ENCODE results near the gene OTP.
A peak's percentile ranks its signal among the peaks of the same experiment; 100 is the strongest.

Gene OTP

DNA sequence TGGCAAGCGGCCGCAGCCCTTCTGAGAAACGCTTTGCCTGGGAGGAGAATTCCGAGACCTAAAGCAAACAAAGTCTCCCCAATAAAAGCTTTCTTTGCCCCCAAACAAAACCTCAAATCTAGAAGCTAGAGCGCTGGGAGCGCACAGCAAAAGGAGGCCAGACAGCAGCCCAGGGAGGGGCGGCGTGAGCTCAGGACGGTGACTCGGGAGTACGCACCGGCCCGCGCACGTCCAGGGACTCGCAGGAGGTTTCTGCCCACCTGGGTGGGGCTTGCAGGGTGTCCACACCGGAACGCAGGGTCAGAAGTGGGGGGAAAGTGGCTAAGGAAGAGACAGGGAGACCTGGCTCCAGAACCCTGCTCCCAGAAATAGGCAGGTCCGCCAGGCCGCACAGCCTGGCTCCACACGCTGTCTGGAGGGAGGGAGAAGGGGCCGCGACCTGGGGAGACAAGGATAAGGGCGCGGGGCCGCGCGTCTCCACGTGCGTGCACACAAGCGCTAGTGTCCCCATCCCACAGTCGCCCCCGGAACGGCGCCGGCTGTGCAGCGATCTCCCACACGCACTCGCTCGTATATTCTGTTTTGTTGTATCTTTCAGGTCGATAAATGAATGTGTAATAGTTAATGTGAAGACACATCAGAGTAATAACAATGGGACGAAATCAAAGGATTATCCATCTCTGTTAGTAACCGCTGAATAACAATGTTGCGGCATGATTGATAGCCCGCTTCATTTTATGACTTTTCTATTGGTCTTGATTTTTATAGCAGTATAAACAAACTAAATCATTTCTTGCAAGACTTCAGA is 2.3 kb upstream of the OTP start:
- peak; percentile 61 for DNase-seq (ENCODE audit: low spot score)

DNA sequence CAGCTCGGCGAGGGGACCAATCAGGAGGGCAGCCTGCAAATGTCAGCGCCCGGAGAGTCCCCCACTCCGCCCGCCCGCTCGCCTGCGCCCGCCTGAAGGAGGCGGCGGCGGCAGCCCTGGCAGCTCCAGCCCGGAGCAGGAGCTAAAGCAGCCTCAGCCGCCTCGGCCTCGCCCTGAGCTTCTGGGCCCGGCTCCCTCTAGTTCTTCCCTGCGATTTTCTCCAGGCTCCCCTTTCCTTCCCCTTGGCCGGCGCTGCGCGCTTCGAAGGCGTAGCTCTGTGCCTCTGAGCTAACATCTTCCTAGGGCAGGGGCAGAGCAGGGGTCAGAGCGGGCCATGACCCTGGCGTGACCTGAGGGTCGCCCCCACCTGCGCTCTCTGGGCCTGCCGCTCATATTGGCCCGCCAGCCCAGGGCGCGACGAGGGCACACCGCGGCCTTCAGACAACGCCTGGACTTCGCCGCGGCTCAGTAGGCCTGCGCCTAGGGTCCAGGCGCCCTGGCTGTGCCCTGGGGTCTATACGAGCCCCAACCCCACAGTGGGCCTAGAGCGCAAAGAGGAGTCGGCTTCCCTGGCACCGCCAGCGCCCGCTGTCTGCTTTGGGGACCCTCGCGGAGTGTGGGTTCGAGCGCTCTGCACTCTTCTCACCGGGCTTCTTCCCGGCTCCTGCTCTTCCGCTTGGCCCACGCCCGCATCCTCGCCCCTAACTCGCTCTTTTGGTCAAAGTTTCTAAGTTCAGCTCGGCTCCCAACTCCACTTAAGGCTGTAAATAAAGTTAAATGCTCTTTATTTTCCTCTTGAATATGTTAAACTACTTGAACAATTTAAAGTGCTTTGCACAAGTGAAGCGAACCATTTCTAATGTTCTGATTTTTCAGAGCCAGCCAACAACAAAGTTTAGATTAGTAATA is 504 bp upstream of the OTP start:
- DNase-seq (ENCODE audit: low spot score), result peak; percentile 88

DNA sequence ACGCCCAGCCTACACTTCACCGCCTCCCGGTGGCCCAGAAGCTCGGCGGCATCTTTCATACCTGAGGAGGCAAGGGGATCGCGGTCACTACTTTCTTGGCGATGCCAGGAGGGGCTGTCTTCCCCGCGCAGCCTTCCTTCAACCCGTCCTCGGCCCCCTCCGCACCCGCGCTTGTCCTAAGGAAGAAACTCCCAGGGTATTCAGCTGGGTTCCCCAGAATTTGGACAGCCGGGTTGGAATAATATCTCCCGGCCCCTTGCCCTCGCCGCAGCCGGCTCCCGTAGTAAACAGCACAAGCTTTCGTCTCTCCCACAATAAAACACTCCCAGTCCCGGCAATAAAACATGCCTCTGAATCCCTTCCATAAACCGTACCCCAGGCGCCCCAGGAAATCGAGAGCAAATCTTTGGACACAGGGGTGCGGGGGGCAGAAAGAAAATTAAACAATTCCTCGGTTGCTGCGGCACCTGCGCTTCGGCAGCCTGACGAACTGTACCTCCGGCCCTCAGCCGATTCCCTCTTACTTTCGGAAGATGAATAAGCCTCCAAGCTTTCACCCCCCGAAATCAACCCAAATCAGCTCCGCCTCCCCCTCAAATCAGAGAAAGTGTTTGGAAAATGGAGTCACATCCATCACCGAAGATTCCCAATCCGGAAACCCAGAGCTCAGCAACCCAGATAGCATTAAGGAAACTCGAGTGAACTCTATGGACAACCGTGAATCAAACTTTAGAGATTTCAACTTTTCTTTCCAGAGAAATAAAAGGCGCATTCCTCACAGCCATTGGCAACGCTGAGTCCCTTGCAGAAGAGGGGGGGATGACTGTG is 1.1 kb downstream of the OTP start:
- DNase-seq (ENCODE audit: low spot score), result no peak

DNA sequence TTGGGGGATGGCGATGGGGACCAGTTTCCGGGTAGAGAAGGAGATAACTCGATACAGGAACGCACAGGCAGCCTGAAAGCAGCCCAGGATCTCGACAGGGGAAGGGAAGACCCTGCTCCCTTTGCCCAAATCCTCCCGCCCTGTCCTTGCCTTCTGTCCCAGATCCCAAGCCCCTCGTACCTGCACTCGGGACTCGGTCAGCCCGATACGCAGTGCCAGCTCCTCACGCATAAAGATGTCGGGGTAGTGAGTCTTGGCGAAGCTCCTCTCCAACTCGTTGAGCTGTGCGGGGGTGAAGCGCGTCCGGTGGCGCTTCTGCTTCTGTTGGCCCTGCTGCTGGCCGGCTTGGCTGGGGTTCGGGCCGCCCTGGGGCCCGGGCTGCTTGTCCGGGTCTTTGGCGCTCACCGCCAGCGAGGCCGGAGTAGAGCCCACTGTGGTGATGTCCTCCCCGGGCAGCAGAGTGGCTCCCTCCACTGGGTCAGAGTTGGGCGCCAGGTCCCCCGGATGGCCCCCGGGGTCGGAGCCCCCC is 1.8 kb downstream of the OTP start:
- DNase-seq (ENCODE audit: low spot score), result no peak

DNA sequence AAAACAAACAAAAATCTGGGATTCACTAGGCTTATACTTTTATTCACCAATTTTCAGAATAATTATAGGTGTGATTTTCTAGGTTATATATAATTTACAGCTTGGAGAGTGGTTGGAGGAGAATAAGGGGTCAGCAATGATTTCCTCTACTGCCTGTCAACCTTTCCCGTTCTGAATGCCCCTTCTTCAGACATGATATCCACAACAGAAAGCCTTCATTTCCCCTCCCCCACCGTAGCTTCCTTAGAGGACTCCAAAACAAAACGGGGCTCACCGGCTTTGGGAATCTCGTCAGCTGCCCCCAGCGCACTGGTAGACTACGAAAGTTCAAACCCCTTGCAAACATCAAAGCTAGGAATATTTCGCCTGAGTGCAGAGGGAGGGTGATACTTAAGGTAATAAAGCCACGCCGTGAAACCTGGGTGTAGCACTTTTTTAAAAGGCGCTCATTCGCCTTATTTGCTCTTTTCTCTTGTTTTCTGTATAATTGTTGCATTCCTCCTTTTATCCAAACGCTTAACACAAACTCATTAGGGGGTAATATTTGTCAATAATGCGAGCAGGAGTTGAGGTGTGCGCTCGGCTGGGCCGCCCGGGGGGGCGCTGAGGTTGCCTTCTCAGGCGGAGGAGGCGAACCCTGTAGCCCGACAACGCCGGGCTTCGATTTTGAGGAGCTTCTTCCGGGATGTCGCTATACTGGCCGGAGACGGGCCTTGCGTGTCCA is 2.4 kb downstream of the OTP start:
- DNase-seq (ENCODE audit: low spot score), result no peak

GRCh38 chr5:77635067-77635916 is 3.2 kb downstream of the OTP start:
- no peak for DNase-seq (ENCODE audit: low spot score)

DNA sequence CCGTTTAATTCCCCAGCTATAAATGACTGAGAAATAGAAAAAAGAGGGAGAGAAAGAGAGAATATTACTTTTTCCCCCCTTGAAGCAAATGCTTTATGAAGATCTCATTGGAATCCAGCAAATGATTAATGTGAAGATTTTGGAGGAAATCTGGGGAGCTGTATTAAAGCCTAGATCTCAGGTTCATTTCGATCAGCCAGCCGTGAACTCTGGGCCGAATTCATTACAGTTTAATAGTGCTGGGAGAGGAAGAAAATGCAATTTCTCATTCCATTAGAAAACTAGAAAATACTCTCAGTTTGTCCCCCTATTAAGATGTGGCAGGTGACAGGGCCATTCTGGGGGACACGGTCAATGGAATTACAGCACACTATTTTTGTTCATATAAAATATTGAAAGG is 4.8 kb downstream of the OTP start:
- DNase-seq (ENCODE audit: low spot score), result no peak

GRCh38 chr5:77633207-77633675 is 5.3 kb downstream of the OTP start:
- no peak for DNase-seq (ENCODE audit: low spot score)

DNA sequence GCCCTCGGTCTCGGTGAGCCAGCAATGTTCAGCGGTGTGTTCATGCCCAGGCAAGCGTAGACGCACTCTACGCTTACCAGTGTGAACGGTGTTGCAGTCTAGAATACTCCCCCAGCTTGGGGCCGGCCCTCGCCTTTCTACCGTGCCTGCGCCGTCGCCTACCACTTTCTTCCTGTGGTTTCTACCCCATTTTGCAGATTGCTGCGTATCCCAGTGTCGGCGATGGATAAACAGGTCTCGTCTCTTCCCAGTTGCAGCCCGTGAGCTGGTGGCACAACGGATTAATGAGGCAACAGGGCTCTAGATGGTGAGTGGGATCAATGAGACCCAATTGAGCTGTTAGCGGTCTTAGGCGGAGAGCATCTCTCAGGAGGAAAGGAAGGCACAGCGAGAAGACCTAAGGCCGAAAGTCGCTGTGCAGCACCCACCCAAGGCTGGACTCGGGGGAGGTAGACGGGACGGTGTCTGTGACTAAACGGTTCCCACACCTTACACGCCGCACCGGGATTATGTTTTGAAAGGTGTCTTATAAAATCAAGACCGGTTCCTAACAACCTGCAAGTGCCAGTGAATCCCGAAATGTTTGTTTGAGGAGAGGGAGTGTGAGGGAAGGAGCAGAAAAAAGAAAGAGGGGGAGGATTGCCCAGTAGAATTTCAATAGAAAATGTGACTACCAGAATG is 5.8 kb downstream of the OTP start:
- DNase-seq (ENCODE audit: low spot score), result peak; percentile 51

DNA sequence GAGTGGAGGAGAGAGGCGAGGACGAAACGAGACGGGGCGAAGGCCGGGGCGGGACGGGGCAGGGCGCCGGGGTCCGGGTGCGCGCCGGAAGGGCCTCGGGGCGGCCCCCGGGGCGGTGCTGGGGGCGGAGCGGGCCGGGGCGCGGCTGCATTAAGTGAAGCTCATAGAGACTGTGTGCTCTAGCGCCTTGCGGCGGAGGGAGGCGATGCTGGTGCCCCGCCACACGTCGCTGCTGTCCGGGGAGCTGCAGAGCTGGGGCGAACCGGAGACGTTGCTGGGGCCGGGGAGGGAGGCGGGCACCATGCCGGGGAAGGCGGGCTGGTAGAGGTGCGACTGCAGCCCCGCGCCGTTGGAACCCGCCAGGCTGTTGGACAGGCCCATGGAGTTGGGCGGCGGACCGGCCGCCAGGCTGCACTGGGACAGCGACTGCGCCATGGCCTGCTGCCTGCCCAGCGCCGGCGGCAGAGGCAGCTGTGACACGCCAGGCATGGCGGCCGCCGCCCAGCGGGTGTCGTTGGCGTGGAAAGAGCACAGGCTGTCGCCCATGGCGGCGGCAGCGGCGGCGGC is 8.3 kb downstream of the OTP start:
- DNase-seq (ENCODE audit: low spot score), result peak; percentile 82

GRCh38 chr5:77629509-77630113 is 8.9 kb downstream of the OTP start:
- DNase-seq (ENCODE audit: low spot score), result peak; percentile 69

DNA sequence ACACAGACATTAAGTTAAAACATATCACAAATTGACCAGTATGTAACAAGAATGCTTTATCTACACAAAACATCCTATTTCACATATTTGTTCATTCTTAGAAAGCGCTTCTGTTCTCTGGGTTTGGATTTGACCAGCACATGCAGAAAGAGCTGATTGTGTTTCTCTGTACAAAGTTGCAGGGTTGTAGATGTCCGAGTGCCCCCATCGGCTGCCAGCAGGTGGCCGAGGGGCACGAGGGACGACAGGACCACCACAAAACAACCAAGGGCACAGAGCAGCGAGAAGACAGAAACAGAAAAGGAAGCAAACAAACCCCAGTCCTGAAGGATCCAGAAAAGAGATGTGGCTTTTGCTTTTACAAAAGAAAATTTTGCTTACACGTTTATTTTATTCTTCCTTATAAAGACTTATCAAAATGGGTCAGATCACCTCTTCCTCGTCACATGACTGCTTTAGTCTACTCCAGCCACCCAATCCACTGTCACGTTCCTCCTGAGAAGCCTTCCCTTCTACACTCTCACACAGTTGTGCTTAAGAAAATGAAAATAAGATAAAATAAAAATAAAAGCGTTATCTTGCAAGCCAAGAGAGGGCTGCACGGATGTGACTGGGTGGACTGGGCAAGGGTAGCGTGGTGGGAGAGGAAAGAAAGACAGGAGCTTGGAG is 9.5 kb downstream of the OTP start:
- no peak for DNase-seq (ENCODE audit: low spot score)

DNA sequence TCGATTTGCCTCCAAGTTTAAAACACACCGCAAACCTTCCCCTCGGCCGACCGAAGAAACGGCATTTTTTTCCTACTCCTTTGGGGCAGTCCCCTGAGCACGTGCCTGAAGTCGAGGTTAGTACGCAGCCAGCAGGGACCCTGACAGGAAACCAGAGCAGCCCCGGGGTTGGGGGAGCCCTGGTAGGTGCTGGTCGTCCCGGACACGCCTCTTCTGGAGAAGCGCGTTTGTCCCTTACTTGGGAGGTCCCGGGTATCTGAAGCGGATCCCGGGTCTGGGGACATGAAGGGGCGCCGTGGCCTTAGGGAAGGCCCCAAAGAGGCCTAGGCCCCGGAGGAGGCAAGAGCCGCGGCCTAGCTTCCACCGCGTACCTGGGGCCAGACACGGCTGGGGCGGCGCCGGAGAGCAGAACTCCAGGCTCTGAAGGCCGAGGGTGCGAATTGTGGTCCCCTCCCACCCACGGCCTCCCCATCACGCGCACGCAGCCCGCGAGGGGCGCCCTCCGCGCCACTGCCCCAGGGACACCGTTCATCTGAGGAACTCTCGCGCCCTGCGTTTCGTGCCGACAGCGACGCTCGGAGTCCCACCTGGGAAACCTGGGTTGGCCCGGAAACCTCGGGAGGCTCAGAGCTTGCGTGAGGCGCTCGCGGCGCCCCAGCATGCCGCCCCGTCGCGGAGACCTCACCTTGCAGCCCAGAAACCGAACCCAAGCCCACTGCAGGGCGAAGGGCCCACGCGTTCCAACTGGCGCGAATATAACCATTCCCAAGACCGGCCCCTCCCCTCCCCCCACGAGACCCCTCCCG is 10.4 kb downstream of the OTP start:
- peak; percentile 56 for DNase-seq (ENCODE audit: low spot score)

DNA sequence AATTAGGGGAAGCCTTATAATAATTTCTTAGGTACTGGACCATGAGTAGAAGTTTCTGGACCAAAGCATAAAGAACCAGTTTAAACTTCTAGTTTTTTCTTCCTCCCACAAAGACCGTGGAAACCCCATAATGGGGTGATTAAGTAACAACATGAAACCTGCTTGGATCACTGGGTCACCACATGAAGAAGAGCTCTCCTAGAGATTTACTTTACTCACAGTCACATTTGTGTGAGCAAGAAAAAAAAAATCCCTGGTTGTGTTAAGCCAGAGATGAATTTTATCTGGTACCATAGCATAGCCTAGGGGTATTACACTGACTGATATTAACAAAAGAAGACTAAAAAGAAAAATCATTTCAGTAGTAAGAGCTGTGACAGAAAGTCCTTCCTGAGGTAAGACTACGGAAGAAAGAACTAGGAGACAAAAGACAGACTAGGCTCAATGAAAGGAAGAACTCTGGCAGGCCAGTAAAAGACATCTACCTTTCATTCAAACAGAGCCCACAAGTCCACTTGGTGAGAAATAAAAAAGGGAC is 15.2 kb downstream of the OTP start:
- no peak for DNase-seq (ENCODE audit: low spot score)

DNA sequence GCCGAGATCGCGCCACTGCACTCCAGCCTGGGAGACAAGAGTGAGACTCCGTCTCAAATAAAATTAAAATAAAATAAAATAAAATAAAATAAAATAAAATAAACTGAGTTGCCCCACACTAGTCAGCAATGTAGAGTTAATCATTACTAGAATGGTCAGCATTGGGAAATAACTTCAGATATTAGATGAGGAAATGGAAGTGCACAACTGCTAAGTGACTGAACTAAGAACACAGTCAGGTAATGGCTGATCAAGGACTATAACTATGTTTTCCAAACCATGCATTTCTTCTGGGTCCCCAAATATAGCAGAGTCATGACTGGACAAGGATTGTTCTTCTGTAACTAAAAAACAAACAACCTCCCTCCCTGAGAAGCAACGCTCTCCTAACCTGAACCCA is 17.1 kb downstream of the OTP start:
- no peak for DNase-seq (ENCODE audit: low spot score)

- DNase-seq (ENCODE audit: low spot score), result no peak
Measured at GRCh38 chr5:77620405-77620804, 18.1 kb downstream of the OTP start.

DNA sequence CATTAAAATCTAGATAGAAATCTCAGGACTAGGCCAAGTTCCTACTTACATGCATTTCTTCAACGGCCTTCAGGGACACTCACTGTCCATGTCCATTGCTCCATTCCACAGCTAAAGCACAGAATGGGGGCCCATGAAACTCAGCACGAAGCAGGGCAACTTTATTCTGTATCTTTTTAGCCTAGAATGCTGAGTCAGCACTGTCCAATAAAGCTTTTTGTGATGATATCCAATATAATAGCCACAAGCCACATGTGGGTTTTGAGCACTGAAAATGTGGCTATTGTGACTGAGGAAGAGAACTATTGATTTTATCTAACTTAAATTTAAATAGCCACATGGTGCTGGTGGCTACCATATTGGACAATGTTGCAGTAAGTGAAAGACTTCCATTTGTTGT is 21.6 kb downstream of the OTP start:
- no peak for DNase-seq (ENCODE audit: low spot score)

Measured in ecto neural progenitor cell (in vitro differentiated cells).